ENCODE results near the gene KRTAP13-3.
A peak's percentile ranks its signal among the peaks of the same experiment; 100 is the strongest.

The KRTAP13-3 gene

DNA sequence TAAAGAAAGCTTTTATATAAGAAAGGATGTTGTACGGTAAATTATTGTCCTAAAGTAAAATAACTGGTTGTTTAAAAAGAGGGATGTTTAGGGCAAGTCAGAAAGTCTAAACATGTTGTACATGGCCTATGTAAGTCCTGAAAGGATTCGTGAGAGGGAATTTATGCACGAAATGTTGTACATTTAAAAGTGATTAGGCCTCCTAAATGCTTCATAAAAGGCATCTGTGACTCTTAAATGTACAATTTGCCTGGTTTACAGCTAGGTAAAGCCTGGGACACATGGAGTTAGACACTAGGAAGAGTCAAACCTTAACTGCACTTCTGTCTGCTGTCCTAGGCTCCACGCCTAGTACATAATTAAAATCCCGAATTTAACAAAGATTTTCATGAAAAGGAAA lies 9.7 kb downstream of the KRTAP13-3 start:
- TF ChIP-seq, protein P1, sequence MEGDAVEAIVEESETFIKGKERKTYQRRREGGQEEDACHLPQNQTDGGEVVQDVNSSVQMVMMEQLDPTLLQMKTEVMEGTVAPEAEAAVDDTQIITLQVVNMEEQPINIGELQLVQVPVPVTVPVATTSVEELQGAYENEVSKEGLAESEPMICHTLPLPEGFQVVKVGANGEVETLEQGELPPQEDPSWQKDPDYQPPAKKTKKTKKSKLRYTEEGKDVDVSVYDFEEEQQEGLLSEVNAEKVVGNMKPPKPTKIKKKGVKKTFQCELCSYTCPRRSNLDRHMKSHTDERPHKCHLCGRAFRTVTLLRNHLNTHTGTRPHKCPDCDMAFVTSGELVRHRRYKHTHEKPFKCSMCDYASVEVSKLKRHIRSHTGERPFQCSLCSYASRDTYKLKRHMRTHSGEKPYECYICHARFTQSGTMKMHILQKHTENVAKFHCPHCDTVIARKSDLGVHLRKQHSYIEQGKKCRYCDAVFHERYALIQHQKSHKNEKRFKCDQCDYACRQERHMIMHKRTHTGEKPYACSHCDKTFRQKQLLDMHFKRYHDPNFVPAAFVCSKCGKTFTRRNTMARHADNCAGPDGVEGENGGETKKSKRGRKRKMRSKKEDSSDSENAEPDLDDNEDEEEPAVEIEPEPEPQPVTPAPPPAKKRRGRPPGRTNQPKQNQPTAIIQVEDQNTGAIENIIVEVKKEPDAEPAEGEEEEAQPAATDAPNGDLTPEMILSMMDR (IDR thresholded peaks at IDR 0.05; ENCODE audit: insufficient read depth, low read depth, low read length, missing control alignments), result no peak
- no peak overlapping the region for H3K4me3 ChIP-seq (ENCODE audit: low read depth, low read length)
- no peak for DNase-seq (ENCODE audit: low read depth)

DNA sequence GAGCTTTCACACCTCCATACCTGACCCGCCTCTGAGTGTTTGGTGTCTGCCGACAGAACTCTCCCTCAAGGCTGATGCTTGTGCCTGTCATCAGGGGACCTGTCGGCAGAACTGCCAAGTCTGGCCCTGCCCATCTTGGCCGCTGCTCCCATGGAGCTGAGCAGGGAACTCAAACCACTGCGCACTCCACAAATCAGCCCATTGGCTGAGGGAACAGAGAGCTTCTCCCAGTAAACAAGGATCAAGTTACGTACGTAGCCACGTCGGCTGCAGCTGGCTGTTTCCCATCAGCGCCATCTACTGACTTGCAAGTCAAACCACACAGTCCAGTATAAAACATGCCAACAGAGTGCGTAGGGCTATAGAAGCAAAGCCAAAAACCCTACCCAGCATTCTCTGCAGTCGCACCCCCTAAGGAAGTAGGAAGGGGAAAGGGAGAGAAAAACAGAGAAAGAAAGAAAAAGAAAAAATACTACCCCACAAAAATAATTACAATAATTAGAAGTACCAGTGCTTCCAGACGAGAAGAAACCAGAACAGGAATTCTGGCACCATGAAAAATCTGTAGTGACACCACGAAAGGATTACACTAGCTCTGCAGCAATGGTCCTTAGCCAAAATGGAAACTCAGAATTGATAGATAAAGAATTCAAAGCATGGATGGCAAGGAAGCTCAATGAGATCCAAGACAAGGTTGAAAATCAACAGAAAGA lies 16.8 kb downstream of the KRTAP13-3 start:
- peak; percentile 53 for DNase-seq (ENCODE audit: low read depth)
- TF ChIP-seq, protein P1 (IDR thresholded peaks at IDR 0.05; ENCODE audit: insufficient read depth, low read depth, low read length, missing control alignments), result peak; percentile 34
- H3K4me3 ChIP-seq (ENCODE audit: low read depth, low read length), result no peak overlapping the region

DNA sequence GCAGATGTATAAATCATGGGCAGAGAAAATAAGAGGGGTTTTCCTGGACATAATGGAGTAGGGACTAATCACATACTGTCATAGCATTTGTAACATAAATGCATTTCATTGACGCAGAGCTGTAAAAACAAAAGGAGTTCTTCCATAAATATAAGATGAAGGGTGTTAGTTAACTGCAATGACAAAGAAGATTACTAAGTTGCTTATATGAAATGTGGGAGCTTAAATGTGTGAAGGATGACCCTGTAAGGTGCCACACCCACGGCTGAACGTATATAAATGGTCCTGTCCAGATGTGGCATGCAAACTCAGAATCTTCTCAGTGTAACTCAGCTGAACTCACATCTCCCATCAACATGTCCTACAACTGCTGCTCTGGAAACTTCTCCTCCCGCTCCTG lies 30.0 kb downstream of the KRTAP13-3 start, which contains the start of gene KRTAP13-1:
KRTAP13-1 (plus strand) TSS at position 301 of the 400 bp plus-strand sequence; CDS start at position 357, 56 bp downstream.
- no peak for DNase-seq (ENCODE audit: low read depth)
- no peak within 1 kb of the TSS for H3K4me3 ChIP-seq (ENCODE audit: low read depth, low read length)
- TF ChIP-seq, protein P1 (IDR thresholded peaks at IDR 0.05; ENCODE audit: insufficient read depth, low read depth, low read length, missing control alignments), result no peak

DNA sequence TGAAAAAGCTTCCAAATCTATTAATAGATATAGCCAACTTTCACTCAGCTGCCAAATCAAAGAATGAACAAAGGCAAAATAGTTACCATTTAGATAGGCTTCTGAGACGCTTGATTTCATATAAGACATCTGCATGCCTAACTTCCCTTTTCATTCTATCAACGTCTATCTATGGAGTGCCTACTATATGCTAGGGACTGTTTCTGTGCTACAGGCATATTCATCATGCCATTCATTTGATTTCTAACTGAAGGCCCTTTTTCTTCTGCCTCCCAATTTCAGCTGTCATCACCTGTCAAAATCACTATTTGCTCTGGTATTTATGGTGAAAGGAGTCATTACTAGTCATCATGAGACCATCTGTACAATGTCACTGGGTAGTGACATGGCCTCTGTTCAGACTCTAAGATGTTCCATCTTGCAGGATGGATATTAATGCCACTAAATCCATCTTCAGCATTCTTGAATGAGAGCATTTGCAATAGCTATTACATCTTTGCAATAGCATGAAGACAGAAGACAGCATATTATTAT lies 34.2 kb downstream of the KRTAP13-3 start:
- no peak overlapping the region for H3K4me3 ChIP-seq (ENCODE audit: low read depth, low read length)
- TF ChIP-seq, protein P1 (IDR thresholded peaks at IDR 0.05; ENCODE audit: insufficient read depth, low read depth, low read length, missing control alignments), result no peak
- DNase-seq (ENCODE audit: low read depth), result no peak

DNA sequence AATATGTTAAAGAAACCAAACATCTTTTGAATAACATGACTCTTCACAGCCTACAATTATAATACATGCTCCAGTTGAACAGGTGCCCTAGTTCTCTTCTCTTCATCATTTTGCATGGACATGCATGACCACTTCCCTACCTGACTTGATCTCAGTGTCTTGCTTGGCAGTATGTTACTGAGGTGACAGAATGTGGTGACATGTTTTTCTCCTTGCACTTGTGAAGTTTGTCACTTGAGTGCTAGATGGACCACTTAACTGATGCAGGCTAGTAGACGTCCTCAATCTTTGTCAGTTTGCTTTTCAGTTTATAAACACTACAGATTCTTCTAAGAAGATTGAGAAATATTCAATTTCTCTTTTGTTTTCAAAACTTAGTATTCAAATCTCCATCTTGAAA lies 43.5 kb downstream of the KRTAP13-3 start:
- DNase-seq (ENCODE audit: low read depth), result no peak
- H3K4me3 ChIP-seq (ENCODE audit: low read depth, low read length), result no peak overlapping the region
- TF ChIP-seq, protein P1 (IDR thresholded peaks at IDR 0.05; ENCODE audit: insufficient read depth, low read depth, low read length, missing control alignments), result no peak

Data from GM12865 (cell line).